Right atrium auricular region (tissue), 2 donors: ENCODE results near the gene ATP6V1G2. TPM values are rescaled to one million over a fixed set of nuclear protein-coding genes. Genes with fewer than 3 reads are reported as not detected.
A peak's percentile ranks its signal among the peaks of the same experiment; 100 is the strongest.
"Not testable (repeated sequence)": the region's sequence is repeated elsewhere in the genome, so short reads cannot be mapped to it uniquely, and the experiment has no call there.

Experiments used
- DNase-seq: peaks from one replicate; pipeline ENCODE4 v3.0.0-alpha.2; 2019; ENCODE audit warnings: low spot score
- H3K27ac ChIP-seq, 2 donors: fragments of 200-600 bp; sonication (generic); 1 replicate in 1 of 2; 2 replicates in 1 of 2; pipeline ENCODE4 v1.5.1; 2016 to 2019
- H3K27me3 ChIP-seq, 2 donors: fragments of 200-600 bp; sonication (generic); one replicate each; pipeline versions ENCODE4 v1.5.1 to v1.6.0; 2017 to 2019
- H3K36me3 ChIP-seq: fragments of 200-600 bp; sonication (generic); one replicate; pipeline ENCODE4 v1.5.1; 2016
- H3K4me1 ChIP-seq, 2 donors: fragments of 200-600 bp; sonication (generic); one replicate each; pipeline versions ENCODE4 v1.5.1 to v1.6.0; 2017 to 2019
- H3K4me3 ChIP-seq, 2 donors: fragments of 200-600 bp; sonication (generic); 1 replicate in 1 of 2; 2 replicates in 1 of 2; pipeline ENCODE4 v1.5.1; 2017 to 2019; ENCODE audit warnings: mild to moderate bottlenecking in 1 of 2, moderate library complexity in 1 of 2
- H3K9me3 ChIP-seq, 2 donors: fragments of 200-600 bp; sonication (generic); one replicate each; pipeline ENCODE4 v1.5.1; 2019
- CTCF ChIP-seq, 2 donors: fragments of 200-600 bp; sonication (generic); IDR thresholded peaks; one replicate each; pipeline ENCODE4 v1.5.1; 2019; ENCODE audit warnings: antibody characterized with exemption in 2 of 2
- total RNA-seq, 2 donors: library from RNA; depleted of rRNA; stranded (reverse); fragments of >200 nt; gene quantifications; one replicate each; pipeline ENCODE4 v1.1.0, GENCODE V29; 2016

Gene ATP6V1G2
- total RNA-seq, 2 donors from 2014 or later: 1.2 to 6.0 TPM

- Histone ChIP-seq H3K4me3 (no peak overlapping the region), H3K9me3 (no peaks in the 10 kb centered on the region), H3K27ac (no peak overlapping the region), H3K36me3 (peaks cover 12% of the 10 kb centered on the region), H3K27me3 (no peaks in the 10 kb centered on the region), H3K4me1 (no peaks in the 10 kb centered on the region)
- no peak for DNase-seq
- TF ChIP-seq CTCF (IDR thresholded peaks at IDR 0.05): no peak
These were observed 20.9 kb downstream of the ATP6V1G2 start for GRCh38 chr6:31525553-31525931.

GRCh38 chr6:31521835-31522234 lies 24.6 kb downstream of the ATP6V1G2 start:
- Histone ChIP-seq H3K27me3 (no peaks in the 10 kb centered on the region), H3K4me3 (no peak overlapping the region), H3K4me1 (no peaks in the 10 kb centered on the region), H3K27ac (no peak overlapping the region), H3K36me3 (no peaks in the 10 kb centered on the region), H3K9me3 (no peaks in the 10 kb centered on the region)
- DNase-seq: no peak
- no peak for TF ChIP-seq CTCF (IDR thresholded peaks at IDR 0.05)

DNA sequence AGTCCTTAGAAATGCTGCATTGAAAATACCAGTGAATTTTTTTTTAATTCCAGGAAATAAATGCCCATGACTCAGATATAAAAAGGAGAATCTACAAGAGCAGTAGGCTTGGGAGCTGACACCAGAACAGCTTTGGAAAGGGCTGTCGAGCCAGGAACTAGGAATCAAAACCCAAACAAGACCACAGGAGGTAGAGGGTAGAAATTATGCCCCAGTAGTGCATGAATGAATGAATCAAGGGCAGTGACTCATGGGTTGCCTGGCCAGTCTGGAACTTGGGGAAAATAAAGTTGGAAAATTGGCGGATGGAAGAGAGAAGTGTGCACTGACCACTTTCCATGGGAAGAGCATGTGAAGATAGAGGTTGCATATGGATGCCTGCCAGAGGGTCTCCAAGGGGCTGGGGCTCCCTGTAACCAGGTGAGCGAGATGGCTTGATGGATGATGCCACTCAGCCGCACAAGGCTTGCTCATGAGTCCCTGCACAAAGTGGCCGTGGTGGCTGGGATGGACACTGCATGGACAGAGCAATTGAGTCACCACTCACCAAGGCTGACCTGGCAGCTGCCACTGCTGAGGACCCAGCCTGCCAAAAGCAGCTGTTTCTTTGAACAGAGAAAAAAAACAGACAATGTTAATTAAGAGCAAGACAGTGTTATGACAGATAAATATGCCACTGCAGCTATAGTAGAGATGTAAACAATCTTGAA lies 32.8 kb downstream of the ATP6V1G2 start:
- H3K36me3 ChIP-seq: no peaks in the 10 kb centered on the region
- H3K27ac ChIP-seq: no peak overlapping the region
- H3K27me3 ChIP-seq: no peaks in the 10 kb centered on the region
- peak; percentile 42 for DNase-seq
- H3K4me1 ChIP-seq: no peaks in the 10 kb centered on the region
- H3K9me3 ChIP-seq: no peaks in the 10 kb centered on the region
- H3K4me3 ChIP-seq: no peak overlapping the region
- TF ChIP-seq CTCF (IDR thresholded peaks at IDR 0.05): no peak

GRCh38 chr6:31510007-31510406 lies 36.4 kb downstream of the ATP6V1G2 start:
- TF ChIP-seq CTCF (IDR thresholded peaks at IDR 0.05): no peak
- peak; percentile 9 for DNase-seq
- Histone ChIP-seq H3K4me3 (no peak overlapping the region), H3K27me3 (no peaks in the 10 kb centered on the region), H3K9me3 (no peaks in the 10 kb centered on the region), H3K4me1 (no peaks in the 10 kb centered on the region), H3K36me3 (no peaks in the 10 kb centered on the region), H3K27ac (no peak overlapping the region)

GRCh38 chr6:31509036-31509435 lies 37.4 kb downstream of the ATP6V1G2 start:
- DNase-seq, H3K36me3 ChIP-seq, H3K9me3 ChIP-seq, H3K4me1 ChIP-seq, H3K27me3 ChIP-seq, H3K27ac ChIP-seq, H3K4me3 ChIP-seq: not testable (repeated sequence)

DNA sequence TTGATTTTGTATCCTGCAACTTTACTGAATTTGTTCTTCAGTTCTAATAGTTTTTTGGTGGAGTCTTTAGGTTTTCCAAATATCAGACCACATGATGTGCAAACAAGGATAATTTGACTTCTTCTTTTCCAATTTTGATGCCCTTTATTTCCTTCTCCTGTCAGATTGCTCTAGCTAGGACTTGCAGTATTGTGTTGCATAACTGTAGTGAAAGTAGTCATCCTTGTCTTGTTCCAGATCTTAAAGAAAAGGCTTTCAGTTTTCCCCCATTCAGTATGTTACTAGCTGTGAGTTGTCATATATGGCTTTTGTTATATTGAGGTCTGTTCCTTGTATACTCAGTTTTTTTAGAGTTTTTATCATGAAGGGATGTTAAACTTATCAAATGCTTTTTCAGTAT lies 43.8 kb downstream of the ATP6V1G2 start:
- no peak for DNase-seq
- Histone ChIP-seq H3K36me3 (no peaks in the 10 kb centered on the region), H3K27me3 (no peaks in the 10 kb centered on the region), H3K27ac (no peak overlapping the region), H3K9me3 (no peaks in the 10 kb centered on the region), H3K4me1 (peaks cover 0 to 12% of the 10 kb centered on the region in 2 donors), H3K4me3 (no peak overlapping the region)
- no peak for TF ChIP-seq CTCF (IDR thresholded peaks at IDR 0.05)

- H3K27ac ChIP-seq, H3K9me3 ChIP-seq, H3K4me3 ChIP-seq, DNase-seq, H3K27me3 ChIP-seq, H3K36me3 ChIP-seq: not testable (repeated sequence)
- H3K4me1 ChIP-seq: peaks cover 0 to 17% of the 10 kb centered on the region in 2 donors
These were observed 46.8 kb downstream of the ATP6V1G2 start for GRCh38 chr6:31499648-31500047.
